GM19395 (cell line): ENCODE data around the gene GGTA1.
A peak's percentile ranks its signal among the peaks of the same experiment; 100 is the strongest.

ENCODE experiments used
- ATAC-seq: cut with Tn5 transposase; IDR thresholded peaks from one replicate; pipeline ENCODE4 v1.9.1; 2021; ENCODE audit warnings: mild to moderate bottlenecking, moderate library complexity; ENCODE audit not compliant: unreplicated experiment

GGTA1 gene

GRCh38 chr9:121500165-121500478 is 478 bp upstream of the GGTA1 start:
- no peak for ATAC-seq

- ATAC-seq = no peak
Measured at GRCh38 chr9:121499177-121499426, 542 bp downstream of the GGTA1 start.

GRCh38 chr9:121498487-121499176 is 1.0 kb downstream of the GGTA1 start:
- peak; percentile 8 for ATAC-seq

GRCh38 chr9:121498150-121498486 is 1.5 kb downstream of the GGTA1 start:
- peak; percentile 85 for ATAC-seq

- ATAC-seq = no peak
Measured at GRCh38 chr9:121495976-121496375, 3.7 kb downstream of the GGTA1 start.

GRCh38 chr9:121494192-121494591 is 5.5 kb downstream of the GGTA1 start:
- ATAC-seq = no peak

- no peak for ATAC-seq
Measured at GRCh38 chr9:121491111-121491510, 8.5 kb downstream of the GGTA1 start.

GRCh38 chr9:121489344-121489743 is 10.3 kb downstream of the GGTA1 start:
- ATAC-seq = no peak

GRCh38 chr9:121486043-121486442 is 13.6 kb downstream of the GGTA1 start:
- no peak for ATAC-seq

GRCh38 chr9:121485623-121486022 is 14.0 kb downstream of the GGTA1 start:
- no peak for ATAC-seq

GRCh38 chr9:121484651-121485446 is 14.8 kb downstream of the GGTA1 start:
- ATAC-seq = no peak

- ATAC-seq = no peak
Measured at GRCh38 chr9:121483473-121484031, 16.1 kb downstream of the GGTA1 start.

GRCh38 chr9:121483049-121483448 is 16.6 kb downstream of the GGTA1 start:
- ATAC-seq = no peak

GRCh38 chr9:121478816-121479676 is 20.6 kb downstream of the GGTA1 start:
- ATAC-seq = no peak

GRCh38 chr9:121476156-121476555 is 23.5 kb downstream of the GGTA1 start:
- no peak for ATAC-seq

- ATAC-seq = no peak
Measured at GRCh38 chr9:121474231-121474947, 25.3 kb downstream of the GGTA1 start.

- ATAC-seq = no peak
Measured at GRCh38 chr9:121473229-121473628, 26.4 kb downstream of the GGTA1 start.

- no peak for ATAC-seq
Measured at GRCh38 chr9:121472446-121472845, 27.2 kb downstream of the GGTA1 start.

- no peak for ATAC-seq
Measured at GRCh38 chr9:121466142-121466541, 33.5 kb downstream of the GGTA1 start.

GRCh38 chr9:121464968-121465367 is 34.7 kb downstream of the GGTA1 start:
- no peak for ATAC-seq
